ENCODE results near the gene STRAP. TPM values are rescaled to one million over a fixed set of nuclear protein-coding genes. Genes with fewer than 3 reads are reported as not detected.

Gene STRAP
- total RNA-seq, 3 donors from 2014 or later (not counting 1 experiment from before 2014, with no cell fraction given): 90.7 to 117 (median 91.0) TPM

DNA sequence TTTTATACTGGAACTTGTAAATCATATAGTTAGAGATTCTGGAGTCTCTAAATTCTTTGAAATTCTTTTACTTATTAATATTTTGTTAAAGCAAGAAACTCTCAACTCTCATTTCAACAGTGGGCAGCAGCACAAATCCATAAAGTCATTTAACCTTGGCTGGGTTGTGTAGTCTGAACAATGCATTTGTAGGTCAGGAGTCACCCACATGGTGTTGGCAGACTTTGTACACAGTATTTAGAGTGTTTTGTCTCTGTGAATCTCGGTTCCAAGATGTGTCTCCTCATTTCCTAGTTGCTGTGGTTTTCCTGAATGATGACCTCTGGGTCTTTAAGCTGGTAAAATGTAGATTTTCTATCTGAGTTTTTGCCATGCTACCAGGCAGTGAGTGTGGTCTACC is 20.8 kb upstream of the STRAP start:
- H3K36me3 Mint-ChIP-seq: no peaks in the 10 kb centered on the region
- H3K36me3 ChIP-seq (ENCODE audit: control insufficient read depth, insufficient read depth, low read length): no peaks in the 10 kb centered on the region
- no peaks in the 10 kb centered on the region for H3K4me1 ChIP-seq (ENCODE audit: control insufficient read depth, insufficient read depth, low read length)
- no peak overlapping the region for H3K4me3 Mint-ChIP-seq
- no peaks in the 10 kb centered on the region for H3K9me3 ChIP-seq (ENCODE audit: control insufficient read depth, insufficient read depth, low read length)
- WGBS (ENCODE audit: insufficient coverage): 12% methylated on average over 1 of the region's 1 CpG
- H3K27me3 ChIP-seq (ENCODE audit: control insufficient read depth, insufficient read depth, low read length): no peaks in the 10 kb centered on the region
- ATAC-seq (no peak), DNase-seq (no peak)
- no peak overlapping the region for H3K27ac ChIP-seq (ENCODE audit: low read length)
- H3K27ac Mint-ChIP-seq: no peak overlapping the region
- TF ChIP-seq, protein P1, sequence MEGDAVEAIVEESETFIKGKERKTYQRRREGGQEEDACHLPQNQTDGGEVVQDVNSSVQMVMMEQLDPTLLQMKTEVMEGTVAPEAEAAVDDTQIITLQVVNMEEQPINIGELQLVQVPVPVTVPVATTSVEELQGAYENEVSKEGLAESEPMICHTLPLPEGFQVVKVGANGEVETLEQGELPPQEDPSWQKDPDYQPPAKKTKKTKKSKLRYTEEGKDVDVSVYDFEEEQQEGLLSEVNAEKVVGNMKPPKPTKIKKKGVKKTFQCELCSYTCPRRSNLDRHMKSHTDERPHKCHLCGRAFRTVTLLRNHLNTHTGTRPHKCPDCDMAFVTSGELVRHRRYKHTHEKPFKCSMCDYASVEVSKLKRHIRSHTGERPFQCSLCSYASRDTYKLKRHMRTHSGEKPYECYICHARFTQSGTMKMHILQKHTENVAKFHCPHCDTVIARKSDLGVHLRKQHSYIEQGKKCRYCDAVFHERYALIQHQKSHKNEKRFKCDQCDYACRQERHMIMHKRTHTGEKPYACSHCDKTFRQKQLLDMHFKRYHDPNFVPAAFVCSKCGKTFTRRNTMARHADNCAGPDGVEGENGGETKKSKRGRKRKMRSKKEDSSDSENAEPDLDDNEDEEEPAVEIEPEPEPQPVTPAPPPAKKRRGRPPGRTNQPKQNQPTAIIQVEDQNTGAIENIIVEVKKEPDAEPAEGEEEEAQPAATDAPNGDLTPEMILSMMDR (IDR thresholded peaks at IDR 0.05): no peak
- H3K4me3 ChIP-seq (ENCODE audit: low read length): no peak overlapping the region
- H3K27me3 Mint-ChIP-seq (ENCODE audit: low read depth in 2 of 2): peaks cover 16 to 37% of the 10 kb centered on the region in 2 donors
- peaks cover 6% of the 10 kb centered on the region in 2 donors for H3K4me1 Mint-ChIP-seq
- no peaks in the 10 kb centered on the region for H3K9me3 Mint-ChIP-seq
- intact Hi-C loops (cut with micrococcal nuclease): no loop called here

DNA sequence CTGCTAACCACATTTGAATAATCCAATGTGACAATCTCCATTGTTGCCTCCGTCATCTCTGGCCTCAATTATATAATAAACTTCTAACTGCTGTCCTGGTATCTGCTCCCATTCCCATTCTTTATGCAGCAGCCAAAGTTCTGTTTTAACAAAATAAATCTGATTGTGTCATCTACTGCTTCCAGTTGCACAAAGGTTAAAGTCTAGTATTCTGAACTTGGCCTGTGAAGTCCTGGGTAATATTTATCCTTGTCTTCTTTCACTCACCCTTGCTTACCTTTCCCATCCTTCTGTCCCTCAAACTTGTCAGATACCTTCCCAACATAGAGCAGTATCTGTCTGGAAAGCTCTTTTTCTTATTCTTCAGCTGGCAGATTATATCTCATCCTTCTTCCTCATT is 19.3 kb upstream of the STRAP start:
- TF ChIP-seq, protein P1 (IDR thresholded peaks at IDR 0.05): no peak
- Mint-ChIP-seq H3K4me3 (no peak overlapping the region), H3K4me1 (peaks cover 6% of the 10 kb centered on the region in 2 donors), H3K27me3 (ENCODE audit: low read depth in 2 of 2) (peaks cover 20 to 32% of the 10 kb centered on the region in 2 donors), H3K9me3 (no peaks in the 10 kb centered on the region), H3K27ac (no peak overlapping the region), H3K36me3 (no peaks in the 10 kb centered on the region)
- Histone ChIP-seq H3K27me3 (ENCODE audit: control insufficient read depth, insufficient read depth, low read length) (no peaks in the 10 kb centered on the region), H3K36me3 (ENCODE audit: control insufficient read depth, insufficient read depth, low read length) (no peaks in the 10 kb centered on the region), H3K27ac (ENCODE audit: low read length) (no peak overlapping the region), H3K4me3 (ENCODE audit: low read length) (no peak overlapping the region), H3K4me1 (ENCODE audit: control insufficient read depth, insufficient read depth, low read length) (no peaks in the 10 kb centered on the region), H3K9me3 (ENCODE audit: control insufficient read depth, insufficient read depth, low read length) (no peaks in the 10 kb centered on the region)
- no peak for ATAC-seq
- 88% methylated on average over 1 of the region's 1 CpG for WGBS (ENCODE audit: insufficient coverage)
- intact Hi-C loops (cut with micrococcal nuclease): no loop called here
- DNase-seq: no peak

DNA sequence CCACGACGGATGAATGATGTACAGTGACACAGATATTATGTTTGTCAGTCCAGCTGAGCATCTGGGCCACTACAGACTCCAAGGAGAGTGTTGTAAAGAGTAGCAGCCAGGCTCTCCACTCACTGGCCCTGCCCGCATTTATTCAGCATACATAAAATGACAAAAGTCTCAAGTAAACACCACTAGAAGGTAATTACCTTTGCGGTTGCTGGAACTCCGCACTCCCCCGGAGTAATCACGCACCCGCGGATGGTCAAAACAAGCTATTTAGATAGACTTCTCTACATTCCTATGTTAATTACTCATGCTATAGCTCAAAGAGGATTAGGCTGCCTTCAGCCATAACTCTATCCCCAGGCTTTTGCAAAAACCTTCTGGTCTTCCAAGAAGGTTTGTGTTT is 18.8 kb upstream of the STRAP start:
- no peak overlapping the region for H3K4me3 Mint-ChIP-seq
- H3K27me3 ChIP-seq (ENCODE audit: control insufficient read depth, insufficient read depth, low read length): no peaks in the 10 kb centered on the region
- TF ChIP-seq, protein P1 (IDR thresholded peaks at IDR 0.05): no peak
- H3K27ac Mint-ChIP-seq: no peak overlapping the region
- H3K4me1 ChIP-seq (ENCODE audit: control insufficient read depth, insufficient read depth, low read length): no peaks in the 10 kb centered on the region
- no peak overlapping the region for H3K4me3 ChIP-seq (ENCODE audit: low read length)
- H3K27me3 Mint-ChIP-seq (ENCODE audit: low read depth in 2 of 2): peaks cover 23 to 27% of the 10 kb centered on the region in 2 donors
- intact Hi-C loops (cut with micrococcal nuclease): no loop called here
- ATAC-seq: no peak
- H3K4me1 Mint-ChIP-seq: peaks cover 6% of the 10 kb centered on the region in 2 donors
- no peaks in the 10 kb centered on the region for H3K9me3 Mint-ChIP-seq
- no peaks in the 10 kb centered on the region for H3K36me3 Mint-ChIP-seq
- 96% methylated on average over 9 of the region's 9 CpGs for WGBS (ENCODE audit: insufficient coverage)
- DNase-seq: no peak
- no peaks in the 10 kb centered on the region for H3K9me3 ChIP-seq (ENCODE audit: control insufficient read depth, insufficient read depth, low read length)
- H3K36me3 ChIP-seq (ENCODE audit: control insufficient read depth, insufficient read depth, low read length): no peaks in the 10 kb centered on the region
- no peak overlapping the region for H3K27ac ChIP-seq (ENCODE audit: low read length)

DNA sequence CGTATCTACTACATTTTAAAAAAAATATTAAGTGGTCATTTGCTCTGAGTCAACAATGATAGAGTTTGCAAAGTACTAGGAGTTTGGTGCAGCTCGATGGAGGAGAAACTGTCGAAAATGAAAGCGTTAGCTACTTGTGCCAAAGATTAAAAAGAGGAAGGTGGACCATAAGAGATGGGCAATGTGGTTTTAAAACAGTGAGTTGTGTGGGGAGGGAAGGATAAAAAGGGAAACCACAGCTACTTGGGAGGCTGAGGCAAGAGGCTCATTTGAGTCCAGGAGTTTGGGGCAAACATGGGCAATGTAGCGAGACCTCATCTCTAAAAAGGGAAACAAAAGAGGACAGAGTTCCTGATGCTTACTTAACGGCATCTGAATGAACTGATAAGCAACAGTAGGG is 18.2 kb upstream of the STRAP start:
- peak overlapping the region; percentile 0 for H3K4me3 Mint-ChIP-seq
- Histone ChIP-seq H3K27me3 (ENCODE audit: control insufficient read depth, insufficient read depth, low read length) (no peaks in the 10 kb centered on the region), H3K4me3 (ENCODE audit: low read length) (no peak overlapping the region), H3K27ac (ENCODE audit: low read length) (no peak overlapping the region), H3K4me1 (ENCODE audit: control insufficient read depth, insufficient read depth, low read length) (no peaks in the 10 kb centered on the region), H3K36me3 (ENCODE audit: control insufficient read depth, insufficient read depth, low read length) (no peaks in the 10 kb centered on the region), H3K9me3 (ENCODE audit: control insufficient read depth, insufficient read depth, low read length) (no peaks in the 10 kb centered on the region)
- H3K27ac Mint-ChIP-seq: no peak overlapping the region
- H3K27me3 Mint-ChIP-seq (ENCODE audit: low read depth in 2 of 2): peaks cover 21 to 23% of the 10 kb centered on the region in 2 donors
- H3K9me3 Mint-ChIP-seq: no peaks in the 10 kb centered on the region
- H3K4me1 Mint-ChIP-seq: peaks cover 6% of the 10 kb centered on the region in 2 donors
- WGBS (ENCODE audit: insufficient coverage): 6% methylated on average over 4 of the region's 6 CpGs
- intact Hi-C loops (cut with micrococcal nuclease): no loop called here
- TF ChIP-seq, protein P1 (IDR thresholded peaks at IDR 0.05): no peak
- no peak for DNase-seq
- H3K36me3 Mint-ChIP-seq: no peaks in the 10 kb centered on the region
- ATAC-seq: peak in 2 of 3 donors; percentile 17 to 35
